SK-N-SH (cell line): Measurements from ENCODE around the gene VGLL4. TPM values are rescaled to one million over a fixed set of nuclear protein-coding genes. Genes with fewer than 3 reads are reported as not detected.

ENCODE experiments used
- CTCF ChIP-seq: fragments of 200-600 bp; sonication (generic); IDR thresholded peaks from 2 replicates; pipeline ENCODE4 v1.6.1; 2017; ENCODE audit warnings: antibody characterized with exemption, mild to moderate bottlenecking, moderate library complexity
- EZH2phosphoT487 ChIP-seq: fragments of 200-600 bp; sonication (generic); IDR thresholded peaks from 2 replicates; pipeline ENCODE4 v1.6.1; 2017; ENCODE audit warnings: low read depth, mixed run types, mild to moderate bottlenecking, antibody characterized with exemption, moderate library complexity, borderline replicate concordance
- GATA2 ChIP-seq: sonication (generic); formaldehyde crosslinking; IDR thresholded peaks from 2 replicates; pipeline ENCODE4 v1.5.0; 2020; ENCODE audit warnings: mild to moderate bottlenecking, missing genetic modification reagents
- IRF3 ChIP-seq: fragments of 150-350 bp; IDR thresholded peaks from 2 replicates; pipeline ENCODE4 v1.6.1; 2016; ENCODE audit warnings: mild to moderate bottlenecking, low read depth, low read length
- JUND ChIP-seq: IDR thresholded peaks from 2 replicates; pipeline ENCODE4 v1.4.0; 2012
- MXI1 ChIP-seq: IDR thresholded peaks from 2 replicates; pipeline ENCODE4 v1.6.1; 2012; ENCODE audit warnings: mild to moderate bottlenecking, low read depth, low read length, improper control_type of control experiment
- RCOR1 ChIP-seq: fragments of 150-350 bp; IDR thresholded peaks from 2 replicates; pipeline ENCODE4 v1.6.1; 2017; ENCODE audit warnings: antibody characterized with exemption, low read length
- REST ChIP-seq: IDR thresholded peaks from 2 replicates; pipeline ENCODE4 v1.6.1; 2012; ENCODE audit warnings: mild to moderate bottlenecking, low read depth, low read length, moderate library complexity
- RFX5 ChIP-seq: IDR thresholded peaks from 2 replicates; pipeline ENCODE4 v1.6.1; 2012; ENCODE audit warnings: mild to moderate bottlenecking, improper control_type of control experiment, low read length
- TAF1 ChIP-seq: IDR thresholded peaks from 2 replicates; pipeline ENCODE4 v1.6.1; 2012; ENCODE audit warnings: low read depth, mild to moderate bottlenecking, low read length, moderate library complexity, borderline replicate concordance
- USF2 ChIP-seq: fragments of 150-350 bp; IDR thresholded peaks from 2 replicates; pipeline ENCODE4 v1.6.1; 2017; ENCODE audit warnings: antibody characterized with exemption, low read length, low read depth, borderline replicate concordance
- ZBTB33 ChIP-seq: IDR thresholded peaks from 2 replicates; pipeline ENCODE4 v1.4.0; 2012; ENCODE audit warnings: low read depth, borderline replicate concordance
- polyA plus RNA-seq, 3 experiments: library from polyadenylated mRNA; depleted of rRNA; stranded (reverse); fragments of >200 nt; gene quantifications; 2 replicates each; pipeline ENCODE4 v1.2.3, GENCODE V29; 2012

Gene VGLL4
- polyA plus RNA-seq, 1 of the 3 experiments (the other 2 are of a cell fraction) = 48.9 TPM

- no peak for TF ChIP-seq REST
- TF ChIP-seq TAF1 = no peak
- no peak for TF ChIP-seq IRF3
- no peak for TF ChIP-seq USF2
- no peak for TF ChIP-seq RCOR1
- TF ChIP-seq MXI1 = no peak
- TF ChIP-seq JUND = no peak
- TF ChIP-seq RFX5 = no peak
- no peak for TF ChIP-seq CTCF
- TF ChIP-seq GATA2 (CRISPR knock-in tag) = no peak
- no peak for TF ChIP-seq ZBTB33
- no peak for TF ChIP-seq EZH2phosphoT487
Observed at GRCh38 chr3:11591391-11592282, 52.1 kb downstream of the VGLL4 start (continued).
